Kidney (tissue), 14 donors: ENCODE data around the gene CDC14A. TPM values are rescaled to one million over a fixed set of nuclear protein-coding genes. Genes with fewer than 3 reads are reported as not detected.

ENCODE experiments used
- DNase-seq, 5 donors: peaks; one replicate each; pipeline ENCODE4 v3.0.0-alpha.2; 2013 to 2020
- FAIRE-seq: peaks from 2 replicates; lab custom pipeline; 2012; peaks lifted over from hg19 to GRCh38; lab: Jason Lieb, UNC
- H3K27ac ChIP-seq, 2 donors: one replicate each; pipeline ENCODE4 v1.7.0; 2013; ENCODE audit warnings: low read depth in 2 of 2, low read length in 2 of 2, inconsistent platforms in 1 of 2
- H3K27me3 ChIP-seq: one replicate; pipeline ENCODE4 v1.7.1; 2013; ENCODE audit warnings: low read length, inconsistent platforms; ENCODE audit not compliant: control insufficient read depth, insufficient read depth
- H3K36me3 ChIP-seq, 3 donors: one replicate each; pipeline versions ENCODE4 v1.7.0 to v1.7.1; 2013; ENCODE audit warnings: low read length in 3 of 3, control low read depth in 1 of 3, inconsistent platforms in 1 of 3; ENCODE audit not compliant: insufficient read depth in 3 of 3, control insufficient read depth in 2 of 3
- H3K4me1 ChIP-seq, 3 donors: one replicate each; pipeline versions ENCODE4 v1.7.0 to v1.7.1; 2013; ENCODE audit warnings: low read length in 3 of 3, inconsistent platforms in 1 of 3, low read depth in 1 of 3; ENCODE audit not compliant: control insufficient read depth in 2 of 3, insufficient read depth in 2 of 3
- H3K4me3 ChIP-seq, 3 donors: one replicate each; pipeline versions ENCODE4 v1.7.0 to v1.8.1; 2013; ENCODE audit warnings: low read length in 3 of 3, control low read depth in 1 of 3, inconsistent platforms in 1 of 3
- H3K9ac ChIP-seq, 3 donors: one replicate each; pipeline versions ENCODE4 v1.7.0 to v1.7.1; 2013; ENCODE audit warnings: low read length in 3 of 3, control low read depth in 1 of 3, inconsistent platforms in 1 of 3
- H3K9me3 ChIP-seq, 3 donors: one replicate each; pipeline versions ENCODE4 v1.7.0 to v1.7.1; 2013; ENCODE audit warnings: low read length in 3 of 3, control low read depth in 1 of 3, inconsistent platforms in 1 of 3; ENCODE audit not compliant: control insufficient read depth in 2 of 3, insufficient read depth in 1 of 3
- CTCF ChIP-seq: IDR thresholded peaks from 3 replicates; pipeline ENCODE4 v1.5.1; 2012; ENCODE audit warnings: mild to moderate bottlenecking, moderate library complexity, borderline replicate concordance; ENCODE audit not compliant: insufficient read depth; ENCODE audit errors: extremely low read depth
- intact Hi-C: fragments of 100-400 bp; cut with DNase I; formaldehyde crosslinking; loops from one replicate; pipeline ENCODE4 v1.11.1; 2022
- polyA plus RNA-seq: library from polyadenylated mRNA; stranded (reverse); fragments of 350-450 nt; fragmentation: Illumina TruSeq; extraction: RNeasy Lipid Tissue Mini Kit (QIAGEN cat#74804); gene quantifications from one replicate; pipeline ENCODE4 v1.2.3, GENCODE V29; 2014; ENCODE audit warnings: low read depth, low replicate concordance; ENCODE audit not compliant: insufficient read depth
- total RNA-seq: library from RNA; stranded (reverse); fragmentation: NEBNext Ultra II Directional; extraction: Animal tissue kit (Norgen Biotek cat#: 25700); gene quantifications from one replicate; pipeline ENCODE4 v1.2.1, GENCODE V29; 2021
- donor health status: control.
- donor health status: control.
- donor health status: control.
- donor health status: control.
- donor health status: control.
- donor health status: DM: yes; HTN: yes; CAD: no.
- donor health status: Normal renal cell carcinoma (clear cell type).

The CDC14A gene
- total and polyA plus RNA-seq, 2 donors from 2014 or later: 4.7 to 11.9 TPM

DNA sequence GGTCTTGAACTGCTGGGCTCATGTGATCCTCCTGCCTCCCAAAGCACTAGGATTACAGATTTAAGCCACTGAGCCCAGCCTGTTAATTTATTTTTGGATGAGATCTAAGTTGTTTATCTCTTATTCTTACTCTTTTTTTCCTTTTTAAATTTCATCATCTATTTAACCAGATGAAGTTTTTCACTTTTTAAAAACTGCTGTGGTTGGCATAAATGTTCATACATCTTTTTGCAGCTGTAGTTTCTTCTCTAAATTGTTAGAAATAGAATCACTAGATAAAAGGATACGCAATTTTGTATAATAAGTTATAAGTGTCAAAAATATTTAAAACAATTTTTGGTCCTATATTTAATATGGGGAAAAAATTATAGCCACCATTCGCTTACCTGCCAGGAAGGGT lies 105.4 kb downstream of the CDC14A start:
- intact Hi-C loops: no loop called here
- DNase-seq: no peak

GRCh38 chr1:100458661-100459357 lies 106.5 kb downstream of the CDC14A start:
- Histone ChIP-seq H3K27ac (no peak overlapping the region), H3K4me1 (no peaks in the 10 kb centered on the region), H3K27me3 (no peaks in the 10 kb centered on the region), H3K4me3 (no peak overlapping the region), H3K9ac (no peak overlapping the region), H3K9me3 (no peaks in the 10 kb centered on the region), H3K36me3 (no peaks in the 10 kb centered on the region)
- intact Hi-C loops: no loop called here
- FAIRE-seq (no peak), DNase-seq (no peak)
- TF ChIP-seq CTCF: no peak

More for the DNA sequence above, 105.4 kb downstream of the CDC14A start:
- no peak overlapping the region for H3K9ac ChIP-seq
- no peak for TF ChIP-seq CTCF
- no peaks in the 10 kb centered on the region for H3K27me3 ChIP-seq
- H3K4me1 ChIP-seq: no peaks in the 10 kb centered on the region
- H3K9me3 ChIP-seq: no peaks in the 10 kb centered on the region
- H3K36me3 ChIP-seq: no peaks in the 10 kb centered on the region
- no peak overlapping the region for H3K27ac ChIP-seq
- FAIRE-seq: no peak
- no peak overlapping the region for H3K4me3 ChIP-seq

GRCh38 chr1:100459358-100460114 lies 107.2 kb downstream of the CDC14A start:
- peak; percentile 79 for FAIRE-seq
- no peak overlapping the region for H3K27ac ChIP-seq
- TF ChIP-seq CTCF: peak; percentile 93

More at GRCh38 chr1:100459358-100460114, 107.2 kb downstream of the CDC14A start:
- Histone ChIP-seq H3K9ac (no peak overlapping the region), H3K9me3 (no peaks in the 10 kb centered on the region), H3K4me3 (no peak overlapping the region), H3K4me1 (no peaks in the 10 kb centered on the region), H3K27me3 (no peaks in the 10 kb centered on the region), H3K36me3 (no peaks in the 10 kb centered on the region)
- peak in 4 of 5 donors; percentile 78 to 93 (median 83) for DNase-seq
- intact Hi-C loops: loop anchor here (5.0 kb wide), 1 partner anchor 418 kb away; no protein-coding TSS in a partner anchor
